Measurements from ENCODE around the gene IFI44L.

IFI44L gene

GRCh38 chr1:78586572-78586971 lies 33.7 kb upstream of the IFI44L start:
- no peaks in the 10 kb centered on the region for H3K4me1 ChIP-seq (ENCODE audit: insufficient read depth, low read length)
- no peaks in the 10 kb centered on the region for H3K27me3 ChIP-seq (ENCODE audit: insufficient read depth, low read length, poor library complexity)
- H3K36me3 ChIP-seq (ENCODE audit: insufficient read depth, low read length), result no peaks in the 10 kb centered on the region
- H3K27ac ChIP-seq (ENCODE audit: low read length), result no peak overlapping the region
- H2AFZ ChIP-seq (ENCODE audit: low read depth, low read length), result no peak overlapping the region
- no peaks in the 10 kb centered on the region for H3K79me2 ChIP-seq (ENCODE audit: insufficient read depth, low read length)
- H3K4me3 ChIP-seq (ENCODE audit: low read depth in 1 of 2, low read length in 2 of 2), result no peak overlapping the region
- H4K20me1 ChIP-seq (ENCODE audit: insufficient read depth, low read length), result no peaks in the 10 kb centered on the region
- ATAC-seq (ENCODE audit: insufficient read depth, low read depth) (no peak), DNase-seq (no peak)
- no peak overlapping the region for H3K9ac ChIP-seq (ENCODE audit: low read depth, low read length)
- no peak overlapping the region for H3K4me2 ChIP-seq (ENCODE audit: insufficient read depth, low read length)
- no peak for TF ChIP-seq CTCF (IDR thresholded peaks at IDR 0.05; ENCODE audit: borderline replicate concordance, extremely low read depth, low read length, poor library complexity, severe bottlenecking)
- TF ChIP-seq EZH2 (IDR thresholded peaks at IDR 0.05; ENCODE audit: borderline replicate concordance, low read depth, low read length, severe bottlenecking), result no peak
- no peaks in the 10 kb centered on the region for H3K9me3 ChIP-seq (ENCODE audit: insufficient read depth, low read length, severe bottlenecking)

GRCh38 chr1:78587211-78587610 lies 33.0 kb upstream of the IFI44L start:
- no peak overlapping the region for H3K27ac ChIP-seq (ENCODE audit: low read length)
- no peak for DNase-seq

GRCh38 chr1:78591971-78592370 lies 28.3 kb upstream of the IFI44L start:
- Histone ChIP-seq H3K27me3 (ENCODE audit: insufficient read depth, low read length, poor library complexity) (no peaks in the 10 kb centered on the region), H3K4me3 (ENCODE audit: low read depth in 1 of 2, low read length in 2 of 2) (no peak overlapping the region), H3K4me1 (ENCODE audit: insufficient read depth, low read length) (no peaks in the 10 kb centered on the region), H3K9ac (ENCODE audit: low read depth, low read length) (no peak overlapping the region), H3K36me3 (ENCODE audit: insufficient read depth, low read length) (no peaks in the 10 kb centered on the region), H3K27ac (ENCODE audit: low read length) (no peak overlapping the region), H3K9me3 (ENCODE audit: insufficient read depth, low read length, severe bottlenecking) (no peaks in the 10 kb centered on the region), H2AFZ (ENCODE audit: low read depth, low read length) (no peak overlapping the region), H4K20me1 (ENCODE audit: insufficient read depth, low read length) (no peaks in the 10 kb centered on the region), H3K79me2 (ENCODE audit: insufficient read depth, low read length) (no peaks in the 10 kb centered on the region), H3K4me2 (ENCODE audit: insufficient read depth, low read length) (no peak overlapping the region)
- TF ChIP-seq CTCF (IDR thresholded peaks at IDR 0.05; ENCODE audit: borderline replicate concordance, extremely low read depth, low read length, poor library complexity, severe bottlenecking) (no peak), EZH2 (IDR thresholded peaks at IDR 0.05; ENCODE audit: borderline replicate concordance, low read depth, low read length, severe bottlenecking) (no peak)
- ATAC-seq (ENCODE audit: insufficient read depth, low read depth) (no peak), DNase-seq (no peak)

More at GRCh38 chr1:78587211-78587610, 33.0 kb upstream of the IFI44L start:
- Histone ChIP-seq H3K9ac (ENCODE audit: low read depth, low read length) (no peak overlapping the region), H3K4me3 (ENCODE audit: low read depth in 1 of 2, low read length in 2 of 2) (no peak overlapping the region), H2AFZ (ENCODE audit: low read depth, low read length) (no peak overlapping the region), H3K4me1 (ENCODE audit: insufficient read depth, low read length) (no peaks in the 10 kb centered on the region), H3K9me3 (ENCODE audit: insufficient read depth, low read length, severe bottlenecking) (no peaks in the 10 kb centered on the region), H3K4me2 (ENCODE audit: insufficient read depth, low read length) (no peak overlapping the region), H3K36me3 (ENCODE audit: insufficient read depth, low read length) (no peaks in the 10 kb centered on the region), H3K79me2 (ENCODE audit: insufficient read depth, low read length) (no peaks in the 10 kb centered on the region), H4K20me1 (ENCODE audit: insufficient read depth, low read length) (no peaks in the 10 kb centered on the region), H3K27me3 (ENCODE audit: insufficient read depth, low read length, poor library complexity) (no peaks in the 10 kb centered on the region)
- TF ChIP-seq EZH2 (IDR thresholded peaks at IDR 0.05; ENCODE audit: borderline replicate concordance, low read depth, low read length, severe bottlenecking) (no peak), CTCF (IDR thresholded peaks at IDR 0.05; ENCODE audit: borderline replicate concordance, extremely low read depth, low read length, poor library complexity, severe bottlenecking) (no peak)
- ATAC-seq (ENCODE audit: insufficient read depth, low read depth), result no peak

- Histone ChIP-seq H3K9me3 (ENCODE audit: insufficient read depth, low read length, severe bottlenecking) (no peaks in the 10 kb centered on the region), H3K9ac (ENCODE audit: low read depth, low read length) (no peak overlapping the region), H3K27ac (ENCODE audit: low read length) (no peak overlapping the region), H3K36me3 (ENCODE audit: insufficient read depth, low read length) (no peaks in the 10 kb centered on the region), H3K4me3 (ENCODE audit: low read depth in 1 of 2, low read length in 2 of 2) (no peak overlapping the region), H4K20me1 (ENCODE audit: insufficient read depth, low read length) (no peaks in the 10 kb centered on the region), H3K79me2 (ENCODE audit: insufficient read depth, low read length) (no peaks in the 10 kb centered on the region), H3K4me1 (ENCODE audit: insufficient read depth, low read length) (no peaks in the 10 kb centered on the region), H2AFZ (ENCODE audit: low read depth, low read length) (no peak overlapping the region), H3K27me3 (ENCODE audit: insufficient read depth, low read length, poor library complexity) (peaks cover 8% of the 10 kb centered on the region), H3K4me2 (ENCODE audit: insufficient read depth, low read length) (no peak overlapping the region)
- TF ChIP-seq EZH2 (IDR thresholded peaks at IDR 0.05; ENCODE audit: borderline replicate concordance, low read depth, low read length, severe bottlenecking), result no peak
- TF ChIP-seq CTCF (IDR thresholded peaks at IDR 0.05; ENCODE audit: borderline replicate concordance, extremely low read depth, low read length, poor library complexity, severe bottlenecking), result no peak
- ATAC-seq (ENCODE audit: insufficient read depth, low read depth) (no peak), DNase-seq (no peak)
Observed at GRCh38 chr1:78599294-78599693, 21.0 kb upstream of the IFI44L start.

Measured in DND-41 (cell line).